ENCODE measurements around the gene CARD16. TPM values are rescaled to one million over a fixed set of nuclear protein-coding genes. Genes with fewer than 3 reads are reported as not detected.

CARD16 gene
- polyA plus RNA-seq, 12 donors, result 6.0 to 27.3 (median 11.6) TPM; not detected in 2

DNA sequence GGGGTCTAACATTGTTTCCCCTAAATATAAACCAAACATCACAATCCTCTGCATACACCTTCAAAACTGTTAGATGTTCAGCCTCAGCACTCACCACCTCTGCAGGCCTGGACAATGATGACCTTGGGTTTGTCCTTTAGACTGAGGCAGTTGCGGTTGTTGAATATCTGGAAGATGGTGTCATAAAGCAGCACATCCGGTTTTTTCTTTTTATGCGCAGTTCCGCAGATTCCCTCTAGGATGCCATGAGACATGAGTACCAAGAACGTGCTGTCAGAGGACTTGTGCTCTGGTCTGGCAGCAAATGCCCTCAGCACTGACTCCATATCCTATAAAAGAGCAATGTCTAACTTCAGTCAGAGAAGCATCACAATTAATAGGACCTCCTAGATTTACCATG is 45.0 kb downstream of the CARD16 start:
- no peak for DNase-seq

DNA sequence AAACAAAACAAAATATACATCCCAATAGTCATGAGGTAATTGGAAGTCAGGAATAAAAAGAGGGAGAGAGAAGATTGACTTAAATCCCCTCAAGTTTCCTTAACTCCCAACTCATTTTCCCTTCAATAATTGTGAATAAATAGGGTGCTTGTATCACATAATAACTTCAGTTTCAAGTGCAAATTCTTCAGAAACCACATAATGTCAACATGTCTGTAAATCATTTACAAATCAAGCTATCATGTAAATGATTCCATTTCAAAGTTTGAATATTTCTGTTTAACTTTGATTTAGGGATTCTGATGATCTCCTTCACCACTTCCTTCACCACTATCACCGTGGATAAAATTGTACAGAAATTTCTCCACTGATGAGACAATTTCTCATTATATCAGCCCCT is 45.4 kb downstream of the CARD16 start:
- DNase-seq, result no peak

DNA sequence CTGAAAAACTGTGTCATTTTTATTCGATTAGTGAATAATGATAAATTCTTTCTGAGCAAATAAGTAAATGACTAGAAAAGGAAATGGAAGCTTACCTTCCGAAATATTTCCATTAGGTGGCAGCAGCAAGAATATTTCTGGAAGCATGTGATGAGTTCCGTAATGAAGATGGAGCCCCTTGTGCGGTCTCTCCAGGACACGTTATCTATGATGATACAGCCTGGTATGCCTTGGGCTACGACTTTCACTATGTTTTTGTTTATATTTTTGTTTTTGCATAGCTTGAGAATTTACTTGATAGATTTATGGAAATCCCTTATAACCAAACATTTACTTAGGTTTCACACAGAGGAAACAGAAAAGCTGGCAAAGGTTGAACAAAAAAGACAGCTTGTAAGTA is 47.8 kb downstream of the CARD16 start:
- no peak for DNase-seq

DNA sequence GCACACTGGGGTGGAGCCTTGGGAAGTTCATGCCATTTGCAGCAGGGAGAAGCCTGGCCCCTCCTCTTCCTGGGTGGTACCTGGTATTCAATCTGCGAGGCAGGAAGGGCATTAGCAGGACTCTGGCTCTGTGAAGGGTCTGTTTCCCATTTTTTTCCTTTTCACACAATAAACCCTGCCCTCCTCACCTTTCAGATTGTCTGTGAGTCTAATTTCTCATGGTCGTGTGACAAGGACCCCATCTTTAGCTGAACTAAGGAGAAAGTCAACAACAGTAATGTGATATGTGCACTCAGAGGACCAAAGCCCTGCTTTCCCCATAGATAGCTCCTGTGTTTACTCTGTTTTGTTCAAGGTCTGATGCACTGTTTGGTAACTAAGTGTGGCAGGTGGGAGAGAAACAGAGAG is 50.1 kb downstream of the CARD16 start:
- no peak for DNase-seq

DNA sequence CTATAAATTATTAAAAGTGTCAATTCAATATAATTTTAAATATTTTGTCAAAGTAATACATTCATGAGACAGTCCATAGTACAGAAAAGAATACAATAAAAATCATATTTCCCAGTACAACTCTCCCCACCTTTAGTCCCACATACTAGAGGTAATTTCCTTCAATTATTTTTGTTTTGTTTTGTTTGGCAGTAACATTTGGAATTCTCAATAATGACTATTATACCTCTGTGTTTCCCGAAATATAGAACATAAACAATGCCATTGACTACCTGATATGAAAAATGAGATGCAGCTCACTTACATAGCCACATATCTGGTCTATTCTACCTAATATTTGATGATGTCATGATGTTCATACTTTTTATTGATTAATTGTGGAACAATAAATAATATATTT is 52.4 kb downstream of the CARD16 start:
- DNase-seq, result no peak

DNA sequence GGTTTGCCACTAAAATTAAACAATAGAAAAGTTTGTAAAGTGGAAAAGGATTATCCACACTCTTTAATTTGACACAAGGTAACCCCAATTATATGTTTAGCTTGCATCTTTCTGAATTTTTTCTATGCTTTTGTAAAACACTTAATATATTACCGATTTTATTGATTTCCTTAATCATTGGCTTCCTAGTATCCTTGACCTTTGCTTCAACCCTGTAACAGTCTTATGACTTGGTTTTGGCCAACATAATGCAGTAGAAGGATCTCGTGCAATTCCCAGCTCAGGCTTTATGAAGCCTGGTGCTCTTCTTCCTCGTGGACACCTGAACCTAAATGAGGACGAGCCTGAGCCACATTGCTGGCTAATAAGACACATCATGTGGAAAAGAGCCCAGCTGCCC is 53.1 kb downstream of the CARD16 start:
- DNase-seq, result no peak

Other genes starting within 250 kb of the CARD16 start
- gene CASP12, start 146.9 kb downstream of the CARD16 start, polyA plus RNA-seq (ENCODE audit: insufficient read length in 12 of 12), result under 1 TPM in 9 of 12 donors, not detected in 3; 0.13 to 0.95 (median 0.31) TPM
- gene CASP4, start 76.8 kb downstream of the CARD16 start, polyA plus RNA-seq (ENCODE audit: insufficient read length in 12 of 12), result 10 to 100 TPM in 11 of 12 donors, not detected in 1; 21.7 to 78.6 (median 29.1) TPM
- gene CASP5, start 22.2 kb downstream of the CARD16 start, polyA plus RNA-seq (ENCODE audit: insufficient read length in 12 of 12), result under 1 TPM in 5 of 12 donors, not detected in 7; 0.24 to 0.81 (median 0.32) TPM
- gene CASP1, start 10.2 kb downstream of the CARD16 start, polyA plus RNA-seq (ENCODE audit: insufficient read length in 12 of 12), result 10 to 100 TPM in 4 of 12 donors, 1 to 10 TPM in 6, not detected in 2; 6.7 to 35.4 (median 8.3) TPM
- gene CARD18, start 94.4 kb upstream of the CARD16 start, polyA plus RNA-seq (ENCODE audit: insufficient read length in 12 of 12), result under 1 TPM in 1 of 12 donors, not detected in 11; 0.37 TPM